ENCODE results near the gene EP400.

- no peak for TF ChIP-seq CTCF (conservative IDR thresholded peaks at IDR 0.05; ENCODE audit: low read depth, low read length)
- no peak for TF ChIP-seq SMC3 (IDR thresholded peaks at IDR 0.05; ENCODE audit: low read depth, low read length)
- TF ChIP-seq FOS (IDR thresholded peaks at IDR 0.05; ENCODE audit: low read depth, low read length), result no peak
- no peak for TF ChIP-seq POLR2A (IDR thresholded peaks at IDR 0.05; ENCODE audit: low read depth, low read length)
- no peak for TF ChIP-seq RAD21 (IDR thresholded peaks at IDR 0.05; ENCODE audit: low read length)
- no peak for TF ChIP-seq MXI1 (IDR thresholded peaks at IDR 0.05; ENCODE audit: borderline replicate concordance, low read depth, low read length)
- TF ChIP-seq MAFK (IDR thresholded peaks at IDR 0.05; ENCODE audit: low read depth, low read length), result no peak
Observed at GRCh38 chr12:132003846-132004245, 54.1 kb downstream of the EP400 start.
